Fibroblast of skin of scalp (primary cell): ENCODE measurements around the gene TMEM163.

Experiments used
- DNase-seq: peaks from one replicate; pipeline ENCODE4 v3.0.0-alpha.2; 2013

TMEM163 gene

GRCh38 chr2:134453476-134453875, 265.3 kb downstream of the TMEM163 start:
- no peak for DNase-seq

- DNase-seq = no peak
Observed at GRCh38 chr2:134452042-134452733, 266.6 kb downstream of the TMEM163 start.

- DNase-seq = no peak
Observed at GRCh38 chr2:134451347-134451630, 267.5 kb downstream of the TMEM163 start.

- DNase-seq = no peak
Observed at GRCh38 chr2:134449751-134450513, 268.9 kb downstream of the TMEM163 start.

GRCh38 chr2:134449157-134449556, 269.6 kb downstream of the TMEM163 start:
- no peak for DNase-seq

- DNase-seq = no peak
Observed at GRCh38 chr2:134448650-134449049, 270.1 kb downstream of the TMEM163 start.

- no peak for DNase-seq
Observed at GRCh38 chr2:134447669-134448068, 271.1 kb downstream of the TMEM163 start.

GRCh38 chr2:134446383-134447017, 272.3 kb downstream of the TMEM163 start:
- DNase-seq = peak; percentile 33

- no peak for DNase-seq
Observed at GRCh38 chr2:134445985-134446382, 272.8 kb downstream of the TMEM163 start.

- no peak for DNase-seq
Observed at GRCh38 chr2:134445116-134445515, 273.7 kb downstream of the TMEM163 start.

GRCh38 chr2:134443814-134444480, 274.9 kb downstream of the TMEM163 start:
- DNase-seq = no peak

- no peak for DNase-seq
Observed at GRCh38 chr2:134441153-134441863, 277.5 kb downstream of the TMEM163 start.

- DNase-seq = no peak
Observed at GRCh38 chr2:134440336-134440909, 278.4 kb downstream of the TMEM163 start.

GRCh38 chr2:134438371-134438770, 280.4 kb downstream of the TMEM163 start:
- no peak for DNase-seq

GRCh38 chr2:134436706-134437105, 282.1 kb downstream of the TMEM163 start:
- DNase-seq = peak; percentile 15

- DNase-seq = no peak
Observed at GRCh38 chr2:134435936-134436335, 282.9 kb downstream of the TMEM163 start.

- DNase-seq = no peak
Observed at GRCh38 chr2:134435505-134435904, 283.3 kb downstream of the TMEM163 start.

- no peak for DNase-seq
Observed at GRCh38 chr2:134433979-134434378, 284.8 kb downstream of the TMEM163 start.

- DNase-seq = no peak
Observed at GRCh38 chr2:134433469-134433868, 285.3 kb downstream of the TMEM163 start.

- DNase-seq = no peak
Observed at GRCh38 chr2:134432435-134432883, 286.3 kb downstream of the TMEM163 start.

- DNase-seq = peak; percentile 68
Observed at GRCh38 chr2:134431838-134432434, 286.9 kb downstream of the TMEM163 start.

- DNase-seq = no peak
Observed at GRCh38 chr2:134429886-134430285, 288.9 kb downstream of the TMEM163 start.
